DOHH2 (cell line): ENCODE results near the gene FHIP1A.

Source experiments
- EZH2phosphoT487 ChIP-seq: fragments of 200-600 bp; sonication (generic); IDR thresholded peaks from 2 replicates; pipeline ENCODE4 v1.6.1; 2017; ENCODE audit warnings: borderline replicate concordance, mild to moderate bottlenecking, antibody characterized with exemption, low read length, moderate library complexity, mixed read lengths
- TF ChIP-seq, protein P1 (sequence below): fragments of 200-600 bp; sonication (generic); IDR thresholded peaks from one replicate; pipeline ENCODE4 v1.5.1; 2014; ENCODE audit warnings: antibody characterized with exemption, mild to moderate bottlenecking, low read depth, low read length; ENCODE audit not compliant: poor library complexity, severe bottlenecking

DNA sequence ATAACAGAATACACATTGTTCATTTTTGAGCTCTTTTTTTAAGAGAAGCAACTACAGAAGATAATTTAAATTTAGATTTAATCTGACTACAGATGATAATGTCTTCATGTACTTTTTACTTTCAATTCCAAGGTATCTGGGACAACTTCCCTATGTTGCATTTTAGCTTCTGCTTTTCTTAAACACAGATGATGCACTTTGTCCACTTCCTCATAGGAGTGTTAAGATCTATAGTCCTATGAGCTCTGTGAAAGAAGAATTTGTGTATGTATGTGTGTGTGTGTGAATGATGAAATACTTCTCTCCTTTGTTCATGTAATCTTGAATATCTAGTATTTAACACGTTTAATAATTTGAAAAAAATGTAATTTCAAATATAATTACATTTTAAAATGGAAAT, 5.3 kb upstream of the FHIP1A start:
- TF ChIP-seq EZH2phosphoT487 = no peak
- TF ChIP-seq, protein P1, sequence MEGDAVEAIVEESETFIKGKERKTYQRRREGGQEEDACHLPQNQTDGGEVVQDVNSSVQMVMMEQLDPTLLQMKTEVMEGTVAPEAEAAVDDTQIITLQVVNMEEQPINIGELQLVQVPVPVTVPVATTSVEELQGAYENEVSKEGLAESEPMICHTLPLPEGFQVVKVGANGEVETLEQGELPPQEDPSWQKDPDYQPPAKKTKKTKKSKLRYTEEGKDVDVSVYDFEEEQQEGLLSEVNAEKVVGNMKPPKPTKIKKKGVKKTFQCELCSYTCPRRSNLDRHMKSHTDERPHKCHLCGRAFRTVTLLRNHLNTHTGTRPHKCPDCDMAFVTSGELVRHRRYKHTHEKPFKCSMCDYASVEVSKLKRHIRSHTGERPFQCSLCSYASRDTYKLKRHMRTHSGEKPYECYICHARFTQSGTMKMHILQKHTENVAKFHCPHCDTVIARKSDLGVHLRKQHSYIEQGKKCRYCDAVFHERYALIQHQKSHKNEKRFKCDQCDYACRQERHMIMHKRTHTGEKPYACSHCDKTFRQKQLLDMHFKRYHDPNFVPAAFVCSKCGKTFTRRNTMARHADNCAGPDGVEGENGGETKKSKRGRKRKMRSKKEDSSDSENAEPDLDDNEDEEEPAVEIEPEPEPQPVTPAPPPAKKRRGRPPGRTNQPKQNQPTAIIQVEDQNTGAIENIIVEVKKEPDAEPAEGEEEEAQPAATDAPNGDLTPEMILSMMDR = no peak
